GM21619 (cell line): ENCODE results near the gene HPSE2.

ENCODE experiments used
- ATAC-seq: cut with Tn5 transposase; IDR thresholded peaks from one replicate; pipeline ENCODE4 v1.9.1; 2021; ENCODE audit not compliant: unreplicated experiment

HPSE2 gene

DNA sequence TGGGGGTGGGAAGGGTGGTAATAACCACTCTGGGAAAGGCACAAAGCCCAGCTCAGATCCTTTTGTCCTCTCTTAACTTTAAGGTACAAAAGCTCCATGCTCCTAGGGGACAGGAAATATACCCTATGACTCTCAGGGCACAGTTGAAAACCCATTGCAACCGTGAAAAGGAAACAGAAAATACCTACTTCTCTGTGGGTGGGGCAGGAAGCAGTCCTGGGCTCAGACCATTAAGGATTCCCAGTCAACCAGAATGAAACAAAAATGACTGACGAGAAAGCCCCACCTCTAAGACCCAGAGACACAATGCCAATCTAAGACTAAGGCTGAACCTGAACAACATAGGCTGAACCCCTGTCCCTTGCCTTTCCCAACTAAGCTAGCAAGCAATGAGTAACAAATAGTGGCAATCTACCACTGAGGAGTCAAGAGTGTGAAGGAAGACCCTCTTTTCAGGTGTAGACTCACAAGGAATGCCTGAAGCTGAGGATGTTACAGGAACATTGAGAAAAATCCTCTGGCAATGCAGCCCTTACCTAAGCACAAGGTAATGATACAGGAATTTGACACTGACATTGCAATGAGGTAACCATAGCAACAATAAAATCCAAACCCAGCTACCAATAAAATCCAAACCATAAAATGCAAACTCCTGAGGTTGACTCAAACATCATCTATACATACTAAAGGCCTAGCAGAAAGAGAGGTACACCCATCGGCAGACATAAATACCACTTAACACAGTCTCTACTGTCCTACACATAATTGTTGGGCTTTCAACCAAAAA lies 380.1 kb downstream of the HPSE2 start:
- no peak for ATAC-seq

DNA sequence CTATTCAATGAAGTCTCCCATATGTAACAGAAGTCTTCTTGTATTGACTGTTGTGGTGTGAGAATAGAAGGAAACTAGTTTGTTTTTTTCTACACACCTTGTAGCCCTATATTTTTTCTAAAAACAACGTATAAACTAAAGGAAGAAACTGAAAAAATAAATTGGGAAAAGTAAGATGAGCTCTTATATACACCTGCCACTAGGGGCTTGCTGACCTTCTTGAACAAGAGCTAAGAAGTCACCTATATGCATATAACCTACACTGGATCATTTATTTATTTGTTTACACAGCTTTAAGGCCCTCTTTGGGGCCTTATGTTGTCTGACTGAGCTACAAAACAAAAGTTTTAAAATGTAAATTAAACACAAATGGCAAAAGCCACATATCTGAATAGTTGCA lies 383.0 kb downstream of the HPSE2 start:
- no peak for ATAC-seq

DNA sequence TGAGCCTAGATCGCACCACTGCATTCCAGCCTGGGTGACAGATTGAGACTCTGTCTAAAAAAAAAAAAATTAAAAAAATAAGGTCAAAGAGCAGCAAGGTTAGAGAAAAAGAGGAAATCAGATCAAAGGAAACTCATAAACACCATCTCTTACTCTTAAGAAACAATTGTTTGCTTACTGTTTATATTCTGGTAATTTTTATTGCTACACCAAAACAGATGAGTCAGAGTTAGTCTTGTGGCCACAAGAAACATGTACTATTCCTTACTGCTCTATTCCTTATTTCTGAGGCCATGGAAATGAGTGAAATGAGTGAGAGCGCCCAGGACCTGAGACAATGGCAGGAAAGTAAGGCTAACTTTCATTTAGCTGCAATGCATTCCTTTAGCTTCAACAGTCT lies 387.3 kb downstream of the HPSE2 start:
- ATAC-seq, result no peak

DNA sequence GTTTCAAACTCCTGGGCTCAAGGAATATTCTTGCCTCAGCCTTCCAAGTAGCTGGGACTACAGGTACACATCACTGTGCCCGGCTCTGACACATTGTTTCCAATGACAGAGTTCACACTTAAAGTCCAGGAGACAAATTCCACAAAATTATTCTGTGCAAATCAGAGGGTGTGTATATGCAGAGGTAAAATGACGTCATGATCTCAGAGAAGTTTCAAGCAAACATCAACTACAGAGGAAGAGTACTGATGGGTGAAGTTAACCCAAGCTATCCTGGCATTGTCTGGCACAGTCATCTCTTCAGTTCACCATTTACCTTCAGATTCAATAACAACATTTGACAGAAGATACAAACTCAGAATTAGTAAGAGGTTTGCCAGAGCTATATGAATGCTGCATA lies 388.9 kb downstream of the HPSE2 start:
- no peak for ATAC-seq

DNA sequence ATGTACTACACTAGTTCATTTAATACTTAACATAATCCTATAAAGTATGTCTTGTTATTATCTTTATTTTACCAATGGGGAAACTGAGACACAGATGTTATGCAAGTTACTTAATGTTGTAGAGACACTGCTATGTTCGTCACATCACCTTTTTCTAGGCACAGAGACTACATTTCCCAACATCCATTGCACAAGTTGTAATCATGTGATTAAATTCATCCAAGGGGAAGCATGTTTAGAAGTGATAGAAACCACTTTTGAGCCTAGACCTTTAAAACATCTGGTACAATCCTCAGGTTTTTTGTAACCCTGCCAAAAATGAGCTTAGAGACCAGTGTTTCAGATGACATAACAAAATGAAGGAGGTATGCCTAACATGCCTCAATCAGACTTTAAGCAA lies 402.1 kb downstream of the HPSE2 start:
- no peak for ATAC-seq

DNA sequence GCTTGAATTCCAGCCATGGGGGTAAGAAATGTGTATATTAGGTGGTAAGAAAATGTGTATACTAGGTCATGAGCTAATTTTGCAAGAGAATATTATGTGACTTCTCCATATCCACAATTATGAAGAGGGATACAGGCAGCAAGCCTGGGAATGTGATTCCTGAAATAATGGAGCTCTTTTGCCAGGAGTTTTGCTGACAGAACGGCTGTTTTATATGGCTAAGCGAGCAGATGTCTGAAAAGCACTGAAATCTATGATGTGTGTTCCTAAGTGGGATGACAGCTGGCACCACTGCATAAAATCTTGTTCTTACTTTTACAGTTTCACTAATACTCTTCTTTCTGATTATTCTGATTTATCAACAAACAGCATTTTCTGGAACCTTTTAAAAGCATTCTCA lies 402.9 kb downstream of the HPSE2 start:
- no peak for ATAC-seq

DNA sequence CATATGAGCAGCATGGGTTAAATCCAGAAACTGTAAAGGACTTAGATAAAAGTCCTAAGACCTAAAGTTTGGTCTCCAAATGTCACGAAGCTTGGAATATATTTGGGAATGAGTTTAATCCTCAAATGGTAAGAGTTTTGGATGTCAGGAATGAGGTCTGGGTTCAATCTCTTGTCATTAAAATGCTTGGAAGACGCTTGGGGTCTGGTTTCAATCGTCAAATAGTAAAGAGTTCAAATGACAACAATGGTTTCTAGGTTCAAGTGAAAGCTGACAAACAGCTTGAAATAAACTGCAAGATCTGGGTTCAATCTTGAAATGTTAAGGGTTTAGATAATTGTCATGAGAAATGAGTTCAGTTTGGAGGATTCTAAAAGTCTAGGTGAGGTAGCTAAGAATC lies 403.5 kb downstream of the HPSE2 start:
- no peak for ATAC-seq

DNA sequence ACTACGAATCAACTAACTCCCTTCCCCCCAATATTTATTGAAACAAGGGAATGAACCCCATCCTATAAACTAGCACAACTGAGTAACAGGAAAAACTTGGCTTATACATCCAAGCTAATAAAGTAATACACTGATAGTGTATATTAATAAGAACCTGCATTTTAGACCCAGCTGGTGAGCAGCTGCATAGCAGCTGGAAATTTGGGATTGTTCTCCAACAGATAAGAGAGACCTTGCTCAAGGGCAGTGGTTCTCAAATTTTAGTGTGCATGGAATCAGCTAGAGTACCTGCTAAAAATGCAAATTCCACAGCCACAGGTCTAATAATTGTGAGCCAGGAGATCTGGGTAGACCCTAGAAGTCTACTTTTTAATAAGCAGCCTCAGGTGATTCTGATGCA lies 404.3 kb downstream of the HPSE2 start:
- no peak for ATAC-seq

DNA sequence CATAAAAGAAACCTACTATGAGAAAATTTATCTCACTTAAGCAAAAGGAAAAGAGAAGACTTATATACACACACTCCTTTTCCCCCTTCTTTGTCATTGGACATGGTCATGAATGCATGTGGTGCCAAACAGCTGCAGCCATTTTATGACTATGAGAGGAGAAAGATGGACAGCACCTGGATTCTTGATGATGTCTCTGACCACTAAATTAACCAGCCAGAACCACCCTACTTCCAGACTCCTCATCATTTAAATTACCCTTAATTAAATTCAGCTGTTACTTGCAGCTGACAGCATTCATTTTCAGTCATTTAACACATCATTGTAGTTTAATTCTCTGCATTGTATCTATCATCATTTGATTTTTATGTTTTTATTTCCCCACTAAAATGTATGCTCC lies 409.9 kb downstream of the HPSE2 start:
- no peak for ATAC-seq

DNA sequence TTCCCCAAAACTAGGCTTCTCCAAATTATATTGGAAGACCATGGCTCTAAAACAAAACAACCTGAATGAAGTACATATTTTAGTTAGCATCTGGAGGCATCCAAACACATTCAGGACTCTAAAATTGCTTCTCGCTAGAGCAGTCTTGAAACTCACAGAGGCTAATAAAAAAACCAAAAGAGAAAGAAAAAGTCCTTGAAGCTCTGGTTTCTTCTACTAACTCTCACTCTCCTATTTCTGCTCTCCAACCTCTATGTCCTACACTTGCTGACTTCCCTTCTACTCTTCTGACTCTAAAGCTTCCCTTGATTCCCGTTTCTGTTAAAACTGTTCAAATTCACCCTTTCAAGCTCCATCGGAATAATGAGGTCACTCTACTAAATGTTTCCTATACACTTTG lies 418.3 kb downstream of the HPSE2 start:
- no peak for ATAC-seq

DNA sequence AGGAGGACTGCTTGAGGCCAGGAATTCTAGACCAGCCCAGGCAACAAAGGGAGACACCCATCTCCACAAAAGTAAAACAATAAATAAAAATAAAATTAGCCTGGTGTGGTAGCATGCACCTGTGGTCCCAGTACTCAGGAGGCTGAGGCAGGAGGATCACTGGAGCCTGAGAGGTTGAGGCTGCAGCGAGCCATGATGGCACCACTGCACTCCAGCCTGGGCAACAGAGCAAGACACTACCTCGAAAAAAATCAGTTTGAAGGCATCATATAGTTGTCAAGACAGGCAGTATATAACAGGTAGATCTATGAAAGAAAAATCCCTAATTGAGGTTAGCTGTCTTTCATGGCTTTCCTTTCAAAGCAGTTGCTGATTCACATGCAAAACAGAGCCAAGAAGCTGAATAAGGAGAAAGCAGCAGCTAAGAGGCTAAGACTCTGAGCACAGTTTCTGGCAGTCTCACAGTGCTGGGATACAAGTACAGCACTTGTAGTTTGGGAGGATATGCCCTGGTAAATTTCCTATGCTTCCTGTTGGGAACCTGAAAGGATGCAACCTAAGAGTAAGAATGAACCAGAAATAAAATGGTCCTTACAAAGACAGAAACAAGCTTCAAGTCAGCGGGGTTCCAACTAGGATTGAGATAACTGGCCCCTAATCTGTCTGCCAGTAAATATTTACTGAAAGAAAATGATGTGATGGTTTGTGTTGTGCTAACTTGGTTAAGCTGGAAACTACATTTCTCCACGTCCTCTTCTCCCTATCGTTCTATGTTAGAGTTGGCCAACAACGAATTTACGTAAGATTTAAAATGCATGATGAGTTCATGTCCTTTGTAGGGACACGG lies 420.4 kb downstream of the HPSE2 start:
- ATAC-seq, result no peak

DNA sequence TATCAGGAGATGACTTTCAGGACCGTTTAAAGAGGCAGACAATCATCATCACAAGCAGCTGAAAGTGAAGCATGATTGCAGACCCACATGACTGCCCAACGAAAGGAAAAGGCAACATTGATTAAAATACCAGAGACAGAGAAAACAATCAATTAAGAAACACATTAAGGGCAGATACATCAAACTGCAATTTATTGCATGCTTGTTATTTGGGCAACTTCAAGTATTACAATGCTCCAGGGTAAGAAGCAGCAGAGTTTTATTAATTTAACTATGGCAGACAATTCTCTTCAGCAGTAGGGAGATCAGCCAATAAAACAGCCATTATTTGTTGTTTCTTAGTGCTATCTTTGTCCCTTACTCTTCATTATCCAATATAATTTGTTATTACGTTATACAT lies 421.2 kb downstream of the HPSE2 start:
- ATAC-seq, result no peak

DNA sequence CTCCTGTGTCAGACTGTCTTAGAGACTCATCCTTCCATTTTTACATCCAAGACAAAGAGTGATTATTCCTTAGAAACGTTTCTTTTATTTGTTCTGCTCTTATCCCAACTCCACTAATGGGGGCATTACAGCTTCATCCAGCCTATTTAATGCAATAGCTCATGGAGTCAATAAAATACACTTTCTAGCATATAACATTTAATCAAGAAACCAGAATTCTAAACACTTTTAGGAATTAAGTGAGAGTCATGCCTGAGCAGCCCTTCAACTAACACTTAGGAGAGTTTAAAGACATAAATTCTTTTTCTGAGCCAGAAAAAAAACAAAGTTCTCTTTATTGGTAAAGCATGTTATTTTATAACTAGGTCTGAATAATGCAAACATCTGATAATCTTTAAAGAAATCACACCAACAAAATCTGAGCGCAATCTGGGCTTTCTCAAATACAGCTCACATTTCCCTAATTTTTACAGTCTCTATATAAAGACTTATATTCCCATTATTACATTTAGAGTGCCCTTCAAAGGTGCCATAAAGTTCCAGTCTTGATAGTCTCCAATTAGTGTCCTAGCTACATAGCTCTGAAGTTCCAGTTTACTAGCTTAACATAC lies 427.3 kb downstream of the HPSE2 start:
- no peak for ATAC-seq

DNA sequence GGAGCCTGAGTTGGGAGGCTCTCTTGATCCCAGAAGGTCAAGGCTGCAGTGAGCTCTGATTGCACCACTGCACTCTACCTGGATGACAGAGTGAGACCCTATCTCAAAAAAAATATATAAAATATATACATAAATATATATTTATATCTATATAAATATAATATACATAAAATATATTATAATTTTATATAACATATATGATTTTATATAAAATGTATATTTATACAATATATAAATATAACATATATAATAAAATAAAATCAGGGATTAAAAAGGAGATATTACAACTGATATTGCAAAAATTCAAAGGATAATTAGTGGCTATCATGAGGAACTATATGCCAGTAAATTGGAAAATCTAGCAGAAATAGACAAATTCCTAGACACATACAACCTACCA lies 435.4 kb downstream of the HPSE2 start:
- ATAC-seq, result no peak

DNA sequence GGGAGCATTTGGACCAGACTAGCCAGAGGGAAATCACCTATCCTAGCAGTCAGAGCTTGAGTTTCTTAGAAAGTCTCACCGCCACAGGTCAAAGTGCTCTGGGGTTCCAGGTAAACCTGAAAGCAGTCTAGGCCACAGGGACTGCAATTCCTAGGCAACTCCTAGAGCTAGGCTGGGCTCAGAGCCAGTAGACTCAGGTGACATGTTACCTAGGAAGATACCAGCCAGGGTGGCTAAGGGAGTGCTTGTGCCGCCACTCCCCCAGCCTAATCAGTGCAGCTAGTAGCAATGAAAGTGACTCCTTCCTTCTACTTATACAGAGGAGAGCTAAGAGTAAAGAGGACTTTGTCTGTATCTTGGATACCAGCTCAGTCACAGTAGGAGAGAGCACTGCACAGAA lies 440.2 kb downstream of the HPSE2 start:
- no peak for ATAC-seq

DNA sequence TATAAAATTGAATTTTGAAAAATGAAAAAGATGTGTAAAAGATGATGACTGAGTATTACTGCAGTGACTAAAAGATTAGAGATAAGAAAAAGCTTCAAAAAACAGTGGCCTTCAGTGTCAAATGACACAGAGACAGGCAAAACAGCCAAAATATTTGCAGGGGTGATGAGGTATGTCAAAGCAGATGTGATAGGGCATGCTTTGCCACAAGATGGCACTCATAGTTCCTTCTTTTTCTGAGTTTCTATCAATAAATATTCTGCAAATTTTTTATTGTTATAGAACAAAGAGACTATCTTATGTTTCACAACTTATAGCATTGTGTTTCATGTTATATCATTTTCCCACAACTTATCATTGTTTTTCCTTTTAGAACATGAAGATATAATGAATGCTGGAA lies 444.8 kb downstream of the HPSE2 start:
- ATAC-seq, result no peak

DNA sequence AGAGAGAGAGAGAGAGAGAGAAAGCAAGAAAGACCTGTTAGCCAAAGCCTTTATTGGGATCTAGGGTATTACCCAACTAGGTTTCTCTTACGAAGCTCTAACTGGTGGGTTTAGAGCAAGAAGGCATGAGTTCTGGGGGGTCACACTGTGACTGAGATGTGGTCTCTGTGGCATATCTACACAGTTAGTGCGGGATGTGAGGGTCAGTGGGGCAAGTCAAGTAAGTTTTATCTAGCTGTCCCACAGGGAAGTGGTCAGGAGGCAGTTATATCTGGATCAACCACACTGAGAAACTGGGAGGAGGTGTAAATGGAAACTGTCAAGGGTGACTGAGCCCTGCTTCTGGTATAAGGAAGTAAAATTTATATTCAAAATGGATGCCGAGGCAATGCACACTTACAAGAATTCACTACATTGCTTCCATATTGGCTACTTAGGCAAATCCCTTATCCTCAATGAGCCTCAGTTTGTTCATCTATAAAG lies 457.3 kb downstream of the HPSE2 start:
- ATAC-seq, result no peak

DNA sequence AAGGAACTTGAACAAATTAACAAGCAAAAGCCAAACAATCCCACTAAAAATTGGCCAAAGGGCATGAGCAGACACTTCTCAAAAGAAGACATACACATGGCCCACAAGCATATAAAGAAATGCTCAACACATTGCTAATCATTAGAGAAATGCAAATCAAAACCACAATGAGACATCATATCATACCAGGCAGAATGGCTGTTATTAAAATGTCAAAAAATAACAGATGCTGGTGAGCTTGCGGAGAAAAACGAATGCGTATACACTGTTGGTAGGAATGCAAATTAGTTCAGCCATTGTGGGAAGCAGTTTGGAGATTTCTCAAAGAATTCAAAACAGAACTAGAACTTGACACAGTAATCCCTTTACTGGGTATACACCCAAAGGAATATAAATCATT lies 477.2 kb downstream of the HPSE2 start:
- no peak for ATAC-seq

DNA sequence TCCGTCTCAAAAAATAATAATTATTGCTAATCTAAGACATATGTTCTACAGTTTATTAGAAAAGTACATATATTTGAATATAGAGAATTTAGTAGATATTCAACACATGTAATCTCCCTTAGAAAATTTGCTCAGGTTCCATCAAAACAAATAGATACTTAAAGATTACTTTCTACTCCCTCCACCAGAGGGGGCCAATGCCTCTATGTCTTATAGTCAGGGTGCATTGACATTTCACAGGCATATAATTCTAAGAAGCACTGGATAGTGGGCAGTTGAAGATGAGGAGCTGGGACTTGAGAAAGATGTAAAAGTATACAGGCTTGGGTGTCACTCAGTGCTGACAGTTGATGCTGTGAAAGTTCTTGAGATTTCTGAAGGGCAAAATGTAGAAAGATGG lies 487.4 kb downstream of the HPSE2 start:
- no peak for ATAC-seq

DNA sequence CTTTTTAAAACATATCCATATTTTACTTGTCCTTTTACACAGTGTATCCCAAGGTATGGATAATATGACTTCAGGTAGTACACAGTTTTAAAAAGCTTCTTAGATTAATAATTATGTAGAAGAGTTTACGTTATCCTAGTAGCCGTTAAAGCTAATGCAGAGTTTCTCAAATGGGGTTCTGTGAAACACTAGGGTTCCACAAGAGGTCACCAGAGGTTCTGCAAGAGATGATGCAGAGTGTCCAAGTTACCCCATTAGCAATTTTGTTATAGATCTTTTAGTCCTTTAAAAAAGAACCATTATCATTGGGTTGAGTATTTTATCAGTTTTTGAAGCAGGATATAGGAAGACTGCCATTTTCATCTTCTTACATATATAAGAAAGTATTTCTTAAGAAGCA lies 490.0 kb downstream of the HPSE2 start:
- no peak for ATAC-seq

DNA sequence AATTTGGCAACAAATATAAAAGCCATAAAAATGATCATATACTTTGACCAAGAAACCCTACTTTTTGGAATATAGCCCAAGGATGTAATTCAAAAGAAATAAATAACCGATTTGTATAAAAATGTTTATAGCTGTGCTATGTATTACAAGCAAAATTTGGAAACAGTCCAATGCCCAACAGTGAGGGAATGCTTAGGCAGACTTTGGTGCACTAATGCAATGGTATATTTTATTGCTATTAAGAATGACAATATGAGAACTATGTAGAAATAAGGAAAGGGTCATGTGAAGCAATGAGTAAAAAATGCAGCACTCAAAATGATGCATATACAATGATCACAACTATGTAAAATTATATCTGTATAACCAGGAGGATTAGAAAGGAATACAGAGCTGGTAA lies 515.1 kb downstream of the HPSE2 start:
- no peak for ATAC-seq

DNA sequence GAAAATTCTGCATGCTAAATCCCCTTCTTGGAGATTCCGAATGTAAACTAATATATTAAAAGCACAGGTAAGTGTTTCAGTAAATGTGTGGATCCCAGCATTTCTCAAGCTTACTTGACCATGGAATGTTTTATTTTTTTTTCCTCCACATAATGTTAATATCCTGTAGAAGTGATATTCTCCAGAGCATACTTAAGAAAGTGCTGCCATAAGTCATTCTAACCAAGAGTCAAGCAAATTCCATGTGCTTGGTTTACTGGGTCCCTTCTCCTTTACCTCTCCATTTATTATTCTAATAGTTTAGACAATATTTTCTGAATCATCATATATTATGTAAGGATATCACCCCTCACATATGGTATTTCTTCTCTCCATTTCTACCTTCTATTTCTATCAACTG lies 522.1 kb downstream of the HPSE2 start:
- ATAC-seq, result no peak
